NCI-H82 treated with DMSO at 0.1 percent for 48 hours (cell line): ENCODE results near the gene U2AF2.

Experiments used
- DNase-seq: peaks from one replicate; lab custom pipeline; 2025; ENCODE audit not compliant: unreplicated experiment; lab: John Stamatoyannopoulos, UW

The U2AF2 gene

DNA sequence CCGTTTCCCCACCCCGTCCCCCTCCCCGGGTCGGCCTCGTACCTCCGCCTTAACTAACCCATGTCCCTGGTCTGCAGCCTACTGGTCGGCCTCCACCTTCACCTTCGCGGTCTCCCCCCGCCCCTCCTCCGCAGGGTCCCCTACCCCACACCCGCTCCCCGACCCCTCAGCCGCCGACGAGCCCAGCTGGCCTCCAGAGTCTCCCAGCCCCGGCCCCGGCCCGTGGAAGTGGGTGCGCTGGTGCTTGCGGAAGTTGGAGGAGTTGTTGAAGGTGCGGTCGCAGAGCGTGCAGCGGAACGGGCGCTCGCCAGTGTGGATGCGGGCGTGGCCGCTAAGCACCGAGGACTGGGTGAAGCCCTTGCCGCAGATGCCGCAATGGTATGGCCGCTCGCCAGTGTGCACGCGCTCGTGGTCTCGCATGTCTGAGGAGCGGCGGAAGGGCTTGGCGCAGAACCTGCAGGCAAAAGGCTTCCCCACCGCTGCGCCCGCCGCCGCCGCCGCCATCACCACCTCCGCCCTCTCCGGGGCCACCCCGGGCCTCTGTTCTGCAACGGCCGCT lies 33.1 kb upstream of the U2AF2 start:
- no peak for DNase-seq

- DNase-seq: no peak
Observed at GRCh38 chr19:55622242-55622969, 32.4 kb upstream of the U2AF2 start.

DNA sequence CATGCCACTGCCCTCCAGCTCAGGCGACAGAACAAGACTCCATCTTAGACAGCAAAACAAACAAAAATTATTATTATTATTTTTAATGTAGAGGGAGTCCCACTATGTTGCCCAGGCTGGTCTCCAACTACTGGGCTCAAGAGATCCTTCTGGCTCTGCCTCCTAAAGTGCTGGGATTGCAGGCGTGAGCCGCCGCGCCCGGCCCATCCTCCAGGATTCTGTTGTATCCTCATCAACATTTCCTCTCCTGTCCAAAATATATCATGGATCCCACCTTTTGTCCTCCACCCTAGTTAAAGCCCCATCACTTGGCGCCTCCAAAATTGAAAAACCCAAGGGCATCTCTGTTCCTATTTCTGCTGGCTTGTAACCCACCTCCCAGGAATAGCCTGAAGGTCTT lies 31.7 kb upstream of the U2AF2 start:
- DNase-seq: no peak

- no peak for DNase-seq
Observed at GRCh38 chr19:55623561-55623960, 31.3 kb upstream of the U2AF2 start.

GRCh38 chr19:55624109-55625003 lies 30.5 kb upstream of the U2AF2 start, which contains the start of gene ZNF784:
Gene ZNF784 (minus strand): TSS chr19:55624566. CDS start chr19:55624561, 5 bp downstream.
- DNase-seq: peak; percentile 90

DNA sequence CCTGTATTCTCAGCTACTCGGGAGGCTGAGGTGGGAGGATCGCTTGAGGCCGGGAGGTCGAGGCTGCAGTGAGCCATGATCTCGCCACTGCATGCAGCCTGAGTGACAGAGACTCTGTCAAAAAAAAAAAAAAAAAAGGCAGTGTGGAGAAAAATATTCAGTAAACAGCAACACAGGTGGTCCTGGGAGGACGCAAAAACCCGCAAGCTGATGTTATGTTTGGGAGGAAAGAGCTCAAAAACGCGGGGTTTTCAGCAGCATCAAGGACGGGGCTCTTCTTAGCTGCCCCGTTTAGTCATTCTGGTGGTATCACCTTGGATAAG lies 29.9 kb upstream of the U2AF2 start:
- DNase-seq: no peak

GRCh38 chr19:55626350-55626749 lies 28.5 kb upstream of the U2AF2 start:
- no peak for DNase-seq

DNA sequence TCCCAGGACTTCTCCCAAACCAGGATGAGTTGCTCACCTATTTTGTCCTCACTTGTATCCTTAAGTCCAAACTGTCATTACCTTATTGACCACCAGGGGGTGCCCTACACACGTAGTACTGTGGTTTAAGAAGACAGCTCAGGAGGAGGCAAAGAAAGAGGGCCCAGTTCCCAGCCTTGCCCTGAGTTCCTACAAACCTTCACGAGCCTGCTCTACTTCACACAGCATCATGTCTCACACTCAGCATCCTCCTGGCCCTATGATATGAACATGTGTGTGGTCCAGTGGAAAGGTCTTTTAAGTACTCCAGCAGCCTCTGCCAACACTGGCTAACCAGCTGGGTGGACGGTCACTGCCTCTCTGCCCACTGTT lies 22.4 kb upstream of the U2AF2 start:
- DNase-seq: peak; percentile 71

GRCh38 chr19:55633861-55634260 lies 21.0 kb upstream of the U2AF2 start:
- DNase-seq: no peak

- no peak for DNase-seq
Observed at GRCh38 chr19:55635334-55635717, 19.5 kb upstream of the U2AF2 start.

GRCh38 chr19:55635856-55636440 lies 18.9 kb upstream of the U2AF2 start:
- no peak for DNase-seq

- no peak for DNase-seq
Observed at GRCh38 chr19:55636723-55637122, 18.1 kb upstream of the U2AF2 start.

- DNase-seq: no peak
Observed at GRCh38 chr19:55637534-55637933, 17.3 kb upstream of the U2AF2 start.

- no peak for DNase-seq
Observed at GRCh38 chr19:55638864-55639359, 15.9 kb upstream of the U2AF2 start.

- DNase-seq: no peak
Observed at GRCh38 chr19:55640043-55640576, 14.7 kb upstream of the U2AF2 start.

DNA sequence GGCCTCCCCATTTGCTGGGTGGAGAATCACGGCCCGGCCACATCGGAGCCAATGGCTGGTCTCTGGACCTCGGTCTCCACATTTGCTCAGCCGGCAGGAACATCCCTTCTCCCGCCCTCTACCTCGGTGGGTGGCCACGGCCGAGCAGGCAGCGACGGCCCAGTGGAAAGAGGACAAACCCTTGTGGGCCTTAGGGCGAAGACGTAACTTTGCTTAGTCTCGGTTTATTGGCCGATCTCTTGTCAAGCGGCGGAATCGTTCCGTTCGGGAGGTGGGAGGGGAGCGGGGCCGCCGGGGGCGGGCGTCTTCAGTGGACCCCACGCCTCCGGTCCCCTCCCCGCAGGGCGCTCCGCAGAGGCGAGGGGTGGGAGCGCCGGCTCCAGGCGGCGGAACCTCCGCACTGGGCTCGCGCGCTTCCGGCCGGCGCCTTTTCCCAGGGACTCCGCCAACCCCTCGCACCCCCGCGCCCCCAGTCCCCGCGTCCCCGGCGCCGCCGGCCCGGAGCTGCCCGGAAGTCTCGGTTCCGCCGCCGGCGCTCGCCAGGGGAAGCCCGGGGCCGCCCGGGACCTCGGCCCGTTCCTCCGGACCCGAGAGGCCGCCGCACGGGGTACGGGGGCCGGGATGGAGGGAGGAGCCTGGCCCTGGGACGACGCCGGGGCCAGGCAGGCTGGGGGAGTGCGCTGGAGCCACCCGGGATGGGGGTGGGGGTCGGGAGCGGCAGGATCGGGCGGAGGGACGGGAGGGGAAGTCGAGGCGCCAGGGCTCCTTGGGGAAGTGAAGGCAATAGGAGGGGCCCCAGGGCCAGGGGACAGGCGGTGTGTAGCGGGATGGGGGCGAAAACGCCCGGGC lies 14.0 kb upstream of the U2AF2 start, which contains the start of gene ZNF580:
Gene ZNF580 (plus strand): TSS at position 426 of the 849 bp plus-strand sequence. CDS start 1,507 bp downstream, outside the sequence.
- DNase-seq: no peak

- DNase-seq: no peak
Observed at GRCh38 chr19:55641426-55642152, 13.2 kb upstream of the U2AF2 start.

DNA sequence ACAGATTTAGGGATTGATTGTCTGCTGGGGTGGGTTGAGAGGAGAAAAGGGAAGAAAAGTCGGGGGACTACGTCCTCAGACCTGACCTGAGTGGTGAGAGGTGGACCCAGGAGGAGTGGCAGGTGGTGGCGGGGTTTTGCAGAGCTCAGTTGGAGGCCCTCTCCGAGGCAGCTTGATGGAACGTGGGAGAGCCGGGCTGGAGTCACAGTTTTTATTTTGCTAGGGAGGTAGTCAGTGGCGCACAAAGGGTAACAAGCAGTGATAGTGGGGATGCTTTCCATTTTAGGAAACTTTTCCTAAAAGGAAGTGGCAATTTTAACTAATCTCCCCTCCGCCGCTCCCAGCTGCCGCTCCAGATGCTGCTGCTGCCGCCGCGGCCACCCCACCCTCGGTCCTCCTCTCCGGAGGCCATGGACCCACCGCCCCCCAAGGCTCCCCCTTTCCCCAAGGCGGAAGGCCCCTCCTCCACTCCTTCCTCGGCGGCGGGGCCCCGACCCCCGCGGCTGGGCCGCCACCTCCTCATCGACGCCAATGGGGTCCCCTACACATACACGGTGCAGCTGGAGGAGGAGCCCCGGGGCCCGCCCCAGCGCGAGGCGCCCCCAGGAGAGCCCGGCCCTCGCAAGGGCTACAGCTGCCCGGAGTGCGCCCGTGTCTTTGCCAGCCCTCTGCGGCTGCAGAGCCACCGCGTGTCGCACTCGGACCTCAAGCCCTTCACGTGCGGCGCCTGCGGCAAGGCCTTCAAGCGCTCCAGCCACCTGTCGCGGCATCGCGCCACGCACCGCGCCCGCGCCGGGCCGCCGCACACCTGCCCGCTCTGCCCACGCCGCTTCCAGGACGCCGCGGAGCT lies 12.5 kb upstream of the U2AF2 start:
- DNase-seq: no peak
